PC-3 (cell line): ENCODE measurements around the gene NKD1. TPM values are rescaled to one million over a fixed set of nuclear protein-coding genes. Genes with fewer than 3 reads are reported as not detected.

Experiments used
- ATAC-seq: fragments of 200-7000 bp; cut with Tn5 transposase; 2 replicates; pipeline ENCODE4 v1.9.1; 2020; ENCODE audit warnings: mild to moderate bottlenecking, moderate library complexity
- BruUV-seq: library from RNA; stranded (reverse); fragments of 400-500 nt; replicated peaks from 2 replicates; lab custom pipeline; 2021; lab: Mats Ljungman, UMichigan
- CTCF ChIA-PET: fragments of 300-600 bp; sonication (Branson Sonifier 250); formaldehyde crosslinking; loops from one replicate; lab custom pipeline; 2022; ENCODE audit warnings: antibody characterized with exemption; lab: Charles Lee
- POLR2A ChIA-PET: fragments of 300-600 bp; sonication (Branson Sonifier 250); formaldehyde crosslinking; loops from one replicate; lab custom pipeline; 2022; ENCODE audit warnings: antibody characterized with exemption; ENCODE audit not compliant: unreplicated experiment; lab: Charles Lee
- DNase-seq: peaks from one replicate; pipeline ENCODE4 v3.0.0-alpha.2; 2015
- H2AFZ ChIP-seq: fragments of 300-600 bp; sonication (generic); 2 replicates; pipeline ENCODE4 v1.6.0; 2016; ENCODE audit warnings: antibody characterized with exemption, low read length
- H3F3A ChIP-seq: fragments of 300-600 bp; sonication (generic); one replicate; pipeline ENCODE4 v1.6.0; 2017; ENCODE audit warnings: antibody characterized with exemption, low read length, control low read depth, mild to moderate bottlenecking; ENCODE audit not compliant: unreplicated experiment
- H3K27ac ChIP-seq: fragments of 300-600 bp; sonication (generic); 2 replicates; pipeline ENCODE4 v1.5.1; 2016; ENCODE audit warnings: mild to moderate bottlenecking, low read length
- H3K27me3 ChIP-seq: fragments of 300-600 bp; sonication (generic); 2 replicates; pipeline ENCODE4 v1.6.1; 2016; ENCODE audit warnings: low read length, mixed read lengths
- H3K36me3 ChIP-seq: fragments of 300-600 bp; sonication (generic); 2 replicates; pipeline ENCODE4 v1.6.1; 2016; ENCODE audit warnings: low read depth, mixed run types, low read length, mixed read lengths
- H3K4me1 ChIP-seq: fragments of 300-600 bp; sonication (generic); 2 replicates; pipeline ENCODE4 v1.5.1; 2016; ENCODE audit warnings: low read length; ENCODE audit not compliant: insufficient read depth
- H3K4me2 ChIP-seq: fragments of 300-600 bp; sonication (generic); 2 replicates; pipeline ENCODE4 v1.6.0; 2016; ENCODE audit warnings: low read length
- H3K4me3 ChIP-seq: fragments of 300-600 bp; sonication (generic); 2 replicates; pipeline ENCODE4 v1.5.1; 2016; ENCODE audit warnings: mild to moderate bottlenecking, low read length, mixed read lengths
- H3K79me2 ChIP-seq: fragments of 300-600 bp; sonication (generic); 2 replicates; pipeline ENCODE4 v1.6.1; 2017; ENCODE audit warnings: low read length, mixed read lengths
- H3K9ac ChIP-seq: fragments of 300-600 bp; sonication (generic); 2 replicates; pipeline ENCODE4 v1.6.0; 2016; ENCODE audit warnings: mild to moderate bottlenecking, low read length
- H3K9me2 ChIP-seq: fragments of 300-600 bp; sonication (generic); replicated peaks from 2 replicates; pipeline ENCODE4 v1.6.1; 2016; ENCODE audit warnings: mixed run types, low read length, mixed read lengths
- H3K9me3 ChIP-seq: fragments of 300-600 bp; sonication (generic); 2 replicates; pipeline ENCODE4 v1.6.1; 2016; ENCODE audit warnings: low read length, mixed read lengths
- H4K20me1 ChIP-seq: fragments of 300-600 bp; sonication (generic); 2 replicates; pipeline ENCODE4 v1.6.1; 2016; ENCODE audit warnings: low read length, mixed read lengths
- EZH2 ChIP-seq: fragments of 300-600 bp; sonication (generic); IDR thresholded peaks from one replicate; pipeline ENCODE4 v1.6.1; 2017; ENCODE audit warnings: antibody characterized with exemption, mild to moderate bottlenecking, low read length; ENCODE audit not compliant: unreplicated experiment
- EZH2phosphoT487 ChIP-seq: fragments of 300-600 bp; sonication (generic); IDR thresholded peaks from 2 replicates; pipeline ENCODE4 v1.6.1; 2018; ENCODE audit warnings: mild to moderate bottlenecking, antibody characterized with exemption, low read length, borderline replicate concordance
- intact Hi-C: fragments of 100-400 bp; cut with micrococcal nuclease; formaldehyde crosslinking; loops from 2 replicates; pipeline ENCODE4 v1.9.0; 2023
- total RNA-seq: library from RNA; depleted of rRNA; stranded (reverse); fragments of >200 nt; gene quantifications from 2 replicates; pipeline ENCODE4 v1.2.3, GENCODE V29; 2014
- TF ChIP-seq, protein P1 (sequence below): fragments of 300-600 bp; sonication (generic); conservative IDR thresholded peaks from 2 replicates; pipeline ENCODE4 v1.5.1; 2017; ENCODE audit warnings: antibody characterized with exemption, low read depth, mild to moderate bottlenecking, low read length

The NKD1 gene
- total RNA-seq, 1 experiment from 2014 or later, result 0.07 TPM

- H3K9me2 ChIP-seq, result no peaks in the 10 kb centered on the region
- H2AFZ ChIP-seq, result no peak overlapping the region
- intact Hi-C loops, result no loop called here
- H3K9ac ChIP-seq, result no peak overlapping the region
- no peak overlapping the region for H3K4me3 ChIP-seq
- no peaks in the 10 kb centered on the region for H3K4me1 ChIP-seq
- no peak overlapping the region for H3K27ac ChIP-seq
- H3K27me3 ChIP-seq, result no peaks in the 10 kb centered on the region
- H3K79me2 ChIP-seq, result no peaks in the 10 kb centered on the region
- TF ChIP-seq, protein P1, sequence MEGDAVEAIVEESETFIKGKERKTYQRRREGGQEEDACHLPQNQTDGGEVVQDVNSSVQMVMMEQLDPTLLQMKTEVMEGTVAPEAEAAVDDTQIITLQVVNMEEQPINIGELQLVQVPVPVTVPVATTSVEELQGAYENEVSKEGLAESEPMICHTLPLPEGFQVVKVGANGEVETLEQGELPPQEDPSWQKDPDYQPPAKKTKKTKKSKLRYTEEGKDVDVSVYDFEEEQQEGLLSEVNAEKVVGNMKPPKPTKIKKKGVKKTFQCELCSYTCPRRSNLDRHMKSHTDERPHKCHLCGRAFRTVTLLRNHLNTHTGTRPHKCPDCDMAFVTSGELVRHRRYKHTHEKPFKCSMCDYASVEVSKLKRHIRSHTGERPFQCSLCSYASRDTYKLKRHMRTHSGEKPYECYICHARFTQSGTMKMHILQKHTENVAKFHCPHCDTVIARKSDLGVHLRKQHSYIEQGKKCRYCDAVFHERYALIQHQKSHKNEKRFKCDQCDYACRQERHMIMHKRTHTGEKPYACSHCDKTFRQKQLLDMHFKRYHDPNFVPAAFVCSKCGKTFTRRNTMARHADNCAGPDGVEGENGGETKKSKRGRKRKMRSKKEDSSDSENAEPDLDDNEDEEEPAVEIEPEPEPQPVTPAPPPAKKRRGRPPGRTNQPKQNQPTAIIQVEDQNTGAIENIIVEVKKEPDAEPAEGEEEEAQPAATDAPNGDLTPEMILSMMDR, result no peak
- no peak for TF ChIP-seq EZH2
- no peak for TF ChIP-seq EZH2phosphoT487
- ChIA-PET POLR2A (no interaction called here), CTCF (no interaction called here)
- no peak overlapping the region for H3K4me2 ChIP-seq
- BruUV-seq, result no TSS peak
- ATAC-seq (no peak), DNase-seq (no peak)
- no peaks in the 10 kb centered on the region for H3K9me3 ChIP-seq
- H4K20me1 ChIP-seq, result no peaks in the 10 kb centered on the region
- no peaks in the 10 kb centered on the region for H3K36me3 ChIP-seq
- no peaks in the 10 kb centered on the region for H3F3A ChIP-seq
These were observed 104.7 kb downstream of the NKD1 start for GRCh38 chr16:50652836-50653425.

GRCh38 chr16:50653633-50654519 is 105.7 kb downstream of the NKD1 start:
- ChIA-PET CTCF (no interaction called here), POLR2A (no interaction called here)
- ATAC-seq (no peak), DNase-seq (no peak)
- H3K9me3 ChIP-seq, result no peaks in the 10 kb centered on the region
- H3K36me3 ChIP-seq, result no peaks in the 10 kb centered on the region
- no peaks in the 10 kb centered on the region for H3K79me2 ChIP-seq
- H3K4me1 ChIP-seq, result no peaks in the 10 kb centered on the region
- no TSS peak for BruUV-seq
- no peak overlapping the region for H2AFZ ChIP-seq
- TF ChIP-seq, protein P1, result no peak
- no peak for TF ChIP-seq EZH2
- no peak for TF ChIP-seq EZH2phosphoT487
- no peaks in the 10 kb centered on the region for H3K9me2 ChIP-seq
- no peaks in the 10 kb centered on the region for H3F3A ChIP-seq
- H3K4me3 ChIP-seq, result no peak overlapping the region
- intact Hi-C loops, result no loop called here
- H4K20me1 ChIP-seq, result no peaks in the 10 kb centered on the region
- no peaks in the 10 kb centered on the region for H3K27me3 ChIP-seq
- H3K9ac ChIP-seq, result no peak overlapping the region
- H3K27ac ChIP-seq, result no peak overlapping the region
- no peak overlapping the region for H3K4me2 ChIP-seq
